Activated CD4-positive, alpha-beta memory T cell treated with anti-CD3 and anti-CD28 coated beads, Interleukin-2, amount 10 ng/mL, durations not matched to agents 7 days and 5 days (primary cell): ENCODE data around the gene KATNB1. TPM values are rescaled to one million over a fixed set of nuclear protein-coding genes. Genes with fewer than 3 reads are reported as not detected.

Experiments used
- CTCF ChIA-PET: fragments of 350-600 bp; sonication (Branson Sonifier 250); formaldehyde crosslinking; loops from one replicate; lab custom pipeline; 2021; ENCODE audit warnings: antibody characterized with exemption, inconsistent platforms; lab: Charles Lee
- POLR2A ChIA-PET: fragments of 350-600 bp; sonication (Branson Sonifier 250); formaldehyde crosslinking; loops from one replicate; lab custom pipeline; 2021; ENCODE audit warnings: antibody characterized with exemption; lab: Charles Lee
- DNase-seq: peaks from one replicate; pipeline ENCODE4 v3.0.0-alpha.2; 2020
- H3K27ac Mint-ChIP-seq: one replicate; pipeline ENCODE4 v1.8.0; 2021; ENCODE audit warnings: mild to moderate bottlenecking, mixed read lengths
- H3K27me3 Mint-ChIP-seq: one replicate; pipeline ENCODE4 v1.8.0; 2021; ENCODE audit warnings: mixed read lengths
- H3K36me3 Mint-ChIP-seq: one replicate; pipeline ENCODE4 v1.8.0; 2021; ENCODE audit warnings: low read depth, mixed read lengths
- H3K4me1 Mint-ChIP-seq: one replicate; pipeline ENCODE4 v1.8.0; 2021; ENCODE audit warnings: mixed read lengths
- H3K4me3 Mint-ChIP-seq: one replicate; pipeline ENCODE4 v1.8.0; 2021; ENCODE audit warnings: mild to moderate bottlenecking, mixed read lengths
- H3K9me3 Mint-ChIP-seq: one replicate; pipeline ENCODE4 v1.8.0; 2021; ENCODE audit warnings: mixed read lengths
- total RNA-seq, 2 experiments: library from RNA; stranded (reverse); gene quantifications; one replicate each; pipeline ENCODE4 v1.2.3, GENCODE V29; 2021

Gene KATNB1
- total RNA-seq, 2 experiments from 2014 or later: 33.3 to 33.4 TPM

DNA sequence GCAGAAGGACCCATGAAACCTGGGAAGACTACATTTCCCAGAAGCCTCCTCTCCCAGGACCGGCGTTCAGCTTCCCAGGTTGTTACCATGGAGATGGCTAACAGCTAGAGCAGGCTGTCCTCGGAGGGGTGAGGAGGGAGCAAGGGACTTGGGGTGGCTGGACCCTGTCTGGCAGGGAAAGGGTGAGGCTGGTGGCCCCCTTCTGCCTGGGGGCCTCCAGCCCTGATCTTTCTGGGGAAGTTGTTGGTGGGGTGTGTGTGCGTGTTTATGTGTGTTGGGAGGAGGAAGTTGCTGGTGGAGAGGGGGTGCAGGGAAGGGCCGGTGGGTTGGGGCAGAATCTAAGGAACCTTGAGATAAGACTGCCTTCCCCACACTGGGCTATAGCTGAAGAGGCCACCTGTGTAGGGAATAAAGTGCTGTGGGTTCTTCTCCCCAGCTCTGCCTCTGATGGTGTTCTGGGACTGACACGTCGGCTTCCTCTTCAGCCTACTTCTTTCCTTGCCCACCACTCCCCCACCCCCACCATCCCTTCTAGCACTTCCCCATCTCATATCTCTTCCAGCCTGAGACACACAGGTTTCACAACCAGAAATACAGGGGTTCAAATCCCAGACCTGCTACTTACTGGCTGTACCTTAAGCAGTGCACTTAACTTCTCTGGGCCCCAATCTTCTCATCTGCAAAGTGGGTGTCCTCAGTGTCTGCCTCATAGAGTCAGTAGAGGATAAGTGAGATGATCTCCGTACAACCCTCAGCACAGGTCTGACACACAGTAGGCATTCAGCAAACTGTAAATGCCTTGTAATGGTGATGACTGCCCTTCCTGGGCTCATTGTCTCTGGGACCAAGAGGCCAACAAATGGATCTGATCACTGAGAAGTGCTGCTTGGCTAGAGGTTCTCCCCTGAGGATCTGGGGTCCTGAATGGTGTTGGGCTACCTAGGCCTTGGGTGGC lies 40.6 kb upstream of the KATNB1 start, which contains the start of gene DRC7:
Gene DRC7, plus strand, starts transcription at position 82 of the 955 bp plus-strand sequence. CDS start 3,144 bp downstream, outside the sequence.
- Mint-ChIP-seq H3K27ac (peak within 1 kb of the TSS; percentile 7), H3K27me3 (peaks cover 15% of the 10 kb centered on the region), H3K36me3 (no peaks in the 10 kb centered on the region), H3K4me1 (peaks cover 25% of the 10 kb centered on the region), H3K4me3 (no peak within 1 kb of the TSS), H3K9me3 (no peaks in the 10 kb centered on the region)
- DNase-seq: peak; percentile 32
- ChIA-PET CTCF (no interaction called here), POLR2A (no interaction called here)

DNA sequence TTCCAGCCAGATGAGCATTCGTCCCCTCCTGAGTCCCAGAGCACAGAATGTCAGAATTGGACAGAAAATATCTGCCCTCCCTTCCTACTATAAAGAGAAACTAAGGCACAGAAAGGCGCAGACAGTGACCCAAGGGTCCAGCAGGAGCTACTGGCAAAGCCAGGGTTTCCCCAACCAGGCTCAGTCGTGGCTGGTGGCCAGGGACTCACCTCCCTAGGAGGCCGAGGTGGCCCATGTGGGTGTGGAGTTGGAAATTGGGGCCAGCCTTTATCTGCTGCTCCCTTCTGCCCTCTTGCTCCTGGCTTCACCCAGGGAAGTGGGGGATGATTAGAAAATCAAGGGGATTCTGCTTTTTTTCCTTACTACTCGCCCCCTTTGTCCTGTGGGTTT lies 39.9 kb upstream of the KATNB1 start:
- H3K4me1 Mint-ChIP-seq: peaks cover 19% of the 10 kb centered on the region
- no peak overlapping the region for H3K27ac Mint-ChIP-seq
- no peaks in the 10 kb centered on the region for H3K9me3 Mint-ChIP-seq
- ChIA-PET POLR2A (no interaction called here), CTCF (no interaction called here)
- DNase-seq: no peak
- no peaks in the 10 kb centered on the region for H3K36me3 Mint-ChIP-seq
- H3K4me3 Mint-ChIP-seq: no peak overlapping the region
- H3K27me3 Mint-ChIP-seq: peaks cover 15% of the 10 kb centered on the region

GRCh38 chr16:57696240-57696639 lies 39.3 kb upstream of the KATNB1 start:
- H3K27me3 Mint-ChIP-seq: peaks cover 15% of the 10 kb centered on the region
- peaks cover 16% of the 10 kb centered on the region for H3K4me1 Mint-ChIP-seq
- ChIA-PET POLR2A (no interaction called here), CTCF (no interaction called here)
- no peaks in the 10 kb centered on the region for H3K9me3 Mint-ChIP-seq
- no peak overlapping the region for H3K27ac Mint-ChIP-seq
- DNase-seq: no peak
- H3K36me3 Mint-ChIP-seq: no peaks in the 10 kb centered on the region
- no peak overlapping the region for H3K4me3 Mint-ChIP-seq

GRCh38 chr16:57697896-57698537 lies 37.6 kb upstream of the KATNB1 start:
- no peak for DNase-seq
- ChIA-PET CTCF (no interaction called here), POLR2A (no interaction called here)

GRCh38 chr16:57698812-57699405 lies 36.7 kb upstream of the KATNB1 start:
- DNase-seq: no peak
- ChIA-PET CTCF (no interaction called here), POLR2A (no interaction called here)
- Mint-ChIP-seq H3K4me3 (no peak overlapping the region), H3K4me1 (peaks cover 9% of the 10 kb centered on the region), H3K27ac (no peak overlapping the region), H3K9me3 (no peaks in the 10 kb centered on the region), H3K27me3 (peaks cover 3% of the 10 kb centered on the region), H3K36me3 (no peaks in the 10 kb centered on the region)

More at GRCh38 chr16:57697896-57698537, 37.6 kb upstream of the KATNB1 start:
- peaks cover 7% of the 10 kb centered on the region for H3K27me3 Mint-ChIP-seq
- H3K4me3 Mint-ChIP-seq: no peak overlapping the region
- no peaks in the 10 kb centered on the region for H3K9me3 Mint-ChIP-seq
- peaks cover 9% of the 10 kb centered on the region for H3K4me1 Mint-ChIP-seq
- no peaks in the 10 kb centered on the region for H3K36me3 Mint-ChIP-seq
- H3K27ac Mint-ChIP-seq: no peak overlapping the region

DNA sequence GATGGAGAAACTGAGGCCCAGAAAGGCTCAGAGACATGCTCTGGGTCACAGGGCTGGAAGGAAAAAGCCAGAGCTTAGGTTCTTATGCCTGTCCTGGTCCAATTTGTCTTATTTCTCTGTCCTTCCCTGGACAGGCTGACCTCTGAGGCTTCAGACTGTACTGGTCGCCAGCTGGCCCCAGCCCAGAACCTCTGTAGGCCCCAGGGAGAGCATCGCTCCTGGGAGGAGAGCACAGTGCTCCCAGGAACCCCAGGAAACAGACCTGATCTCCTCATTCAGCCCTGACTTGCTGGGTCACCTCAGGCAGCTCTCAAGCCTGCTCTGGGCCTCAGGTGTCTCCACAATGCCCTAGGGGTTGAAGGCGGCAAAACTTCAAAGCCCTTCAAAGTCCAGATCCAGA lies 36.1 kb upstream of the KATNB1 start:
- peaks cover 10% of the 10 kb centered on the region for H3K4me1 Mint-ChIP-seq
- H3K27ac Mint-ChIP-seq: no peak overlapping the region
- no peaks in the 10 kb centered on the region for H3K9me3 Mint-ChIP-seq
- H3K27me3 Mint-ChIP-seq: peaks cover 7% of the 10 kb centered on the region
- ChIA-PET POLR2A (no interaction called here), CTCF (no interaction called here)
- H3K36me3 Mint-ChIP-seq: no peaks in the 10 kb centered on the region
- no peak overlapping the region for H3K4me3 Mint-ChIP-seq
- no peak for DNase-seq

- DNase-seq: no peak
- peaks cover 6% of the 10 kb centered on the region for H3K4me1 Mint-ChIP-seq
- ChIA-PET POLR2A (no interaction called here), CTCF (no interaction called here)
- H3K4me3 Mint-ChIP-seq: no peak overlapping the region
- H3K27me3 Mint-ChIP-seq: peaks cover 10% of the 10 kb centered on the region
- H3K36me3 Mint-ChIP-seq: no peaks in the 10 kb centered on the region
- no peak overlapping the region for H3K27ac Mint-ChIP-seq
- H3K9me3 Mint-ChIP-seq: no peaks in the 10 kb centered on the region
Measured at GRCh38 chr16:57699899-57700298, 35.7 kb upstream of the KATNB1 start.

DNA sequence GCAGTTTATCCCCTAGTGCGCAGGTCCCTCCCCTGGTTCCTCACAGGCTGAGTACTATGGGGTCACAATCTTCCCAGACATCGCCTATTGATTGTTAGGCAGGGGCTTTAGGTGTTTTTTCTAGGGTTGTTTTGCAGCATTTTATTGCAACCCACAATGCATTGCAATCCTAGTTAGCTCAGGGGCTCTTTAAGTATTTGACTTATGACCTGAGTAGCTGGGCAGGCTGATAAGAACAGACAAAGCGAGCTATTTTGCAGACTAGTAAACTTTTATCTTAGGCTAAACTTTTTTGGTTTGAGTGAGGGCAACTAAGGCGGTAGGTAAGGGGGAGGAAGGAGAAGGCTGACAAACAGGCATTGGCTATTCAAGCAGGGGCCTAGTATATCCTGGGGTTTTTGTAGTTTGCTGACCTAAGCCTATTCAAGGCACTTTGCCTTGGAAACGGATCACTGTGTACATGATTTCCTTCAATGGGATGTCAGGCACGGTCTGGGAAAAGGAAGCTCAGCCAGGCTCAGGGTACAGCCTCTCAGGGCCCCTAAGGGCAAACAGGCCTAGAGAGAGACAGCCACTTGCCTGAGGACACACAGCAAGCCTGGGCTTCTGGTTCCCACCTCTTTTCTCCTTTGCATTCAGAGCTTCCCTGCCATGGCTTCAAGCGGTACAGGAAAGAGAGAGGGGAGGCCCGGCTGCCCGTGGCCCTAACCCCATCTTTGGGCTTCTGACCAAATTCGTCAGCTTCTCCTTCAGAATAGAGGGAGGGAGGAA lies 34.6 kb upstream of the KATNB1 start:
- ChIA-PET CTCF (no interaction called here), POLR2A (no interaction called here)
- DNase-seq: no peak
- no peaks in the 10 kb centered on the region for H3K9me3 Mint-ChIP-seq
- no peaks in the 10 kb centered on the region for H3K36me3 Mint-ChIP-seq
- peaks cover 2% of the 10 kb centered on the region for H3K4me1 Mint-ChIP-seq
- H3K27me3 Mint-ChIP-seq: peaks cover 10% of the 10 kb centered on the region
- no peak overlapping the region for H3K27ac Mint-ChIP-seq
- no peak overlapping the region for H3K4me3 Mint-ChIP-seq

DNA sequence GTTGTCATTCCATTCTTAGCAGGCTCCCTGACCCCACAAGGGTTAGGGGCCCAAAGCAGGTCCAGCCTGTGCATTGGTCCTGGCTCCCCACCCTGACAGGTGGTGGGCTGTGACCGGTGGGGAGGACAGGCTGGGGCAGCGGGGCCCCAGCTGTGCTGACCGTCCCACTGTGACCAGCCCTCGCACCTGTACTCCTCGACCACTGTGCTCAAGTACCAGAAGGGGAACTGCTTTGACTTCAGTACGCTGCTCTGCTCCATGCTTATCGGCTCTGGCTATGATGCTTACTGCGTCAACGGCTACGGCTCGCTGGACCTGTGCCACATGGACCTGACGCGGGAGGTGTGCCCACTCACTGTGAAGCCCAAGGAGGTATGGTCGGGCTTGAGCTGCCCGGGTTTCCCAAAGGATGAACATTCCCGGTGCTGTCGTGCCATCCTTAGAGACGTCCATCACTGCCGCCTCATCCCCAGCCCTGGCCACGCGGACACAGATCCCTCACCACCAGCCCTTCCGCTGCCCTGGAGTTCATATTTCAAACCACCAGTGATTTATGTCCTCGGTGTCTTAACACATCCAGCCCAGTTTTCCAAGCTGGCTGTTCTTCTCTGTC lies 33.7 kb upstream of the KATNB1 start:
- CTCF ChIA-PET: interaction anchor here (0.5 to 1.1 kb wide), 2 partner anchors 11 to 12 kb away, joined by 3 to 4 read pairs; no protein-coding TSS in a partner anchor
- POLR2A ChIA-PET: no interaction called here
- H3K9me3 Mint-ChIP-seq: no peaks in the 10 kb centered on the region
- DNase-seq: no peak
- H3K27me3 Mint-ChIP-seq: peaks cover 11% of the 10 kb centered on the region
- no peak overlapping the region for H3K27ac Mint-ChIP-seq
- no peak overlapping the region for H3K4me3 Mint-ChIP-seq
- peaks cover 2% of the 10 kb centered on the region for H3K4me1 Mint-ChIP-seq
- no peaks in the 10 kb centered on the region for H3K36me3 Mint-ChIP-seq

- H3K4me3 Mint-ChIP-seq: no peak overlapping the region
- no peaks in the 10 kb centered on the region for H3K9me3 Mint-ChIP-seq
- H3K4me1 Mint-ChIP-seq: peaks cover 2% of the 10 kb centered on the region
- DNase-seq: no peak
- ChIA-PET CTCF (interaction anchor here (1.1 kb wide), 1 partner anchor 14 kb away, joined by 3 read pairs; no protein-coding TSS in a partner anchor), POLR2A (no interaction called here)
- peaks cover 22% of the 10 kb centered on the region for H3K27me3 Mint-ChIP-seq
- no peaks in the 10 kb centered on the region for H3K36me3 Mint-ChIP-seq
- H3K27ac Mint-ChIP-seq: no peak overlapping the region
Measured at GRCh38 chr16:57703416-57704010, 32.1 kb upstream of the KATNB1 start.

GRCh38 chr16:57704011-57704904 lies 31.3 kb upstream of the KATNB1 start:
- DNase-seq: no peak
- POLR2A ChIA-PET: no interaction called here
- peaks cover 24% of the 10 kb centered on the region for H3K27me3 Mint-ChIP-seq
- H3K36me3 Mint-ChIP-seq: no peaks in the 10 kb centered on the region
- no peak overlapping the region for H3K4me3 Mint-ChIP-seq
- H3K9me3 Mint-ChIP-seq: no peaks in the 10 kb centered on the region
- no peak overlapping the region for H3K27ac Mint-ChIP-seq
- peaks cover 2% of the 10 kb centered on the region for H3K4me1 Mint-ChIP-seq
- CTCF ChIA-PET: no interaction called here
